ENCODE results near the gene ZNF17.

Gene ZNF17

GRCh38 chr19:57434386-57435061, 23.6 kb downstream of the ZNF17 start:
- no peak for DNase-seq

DNA sequence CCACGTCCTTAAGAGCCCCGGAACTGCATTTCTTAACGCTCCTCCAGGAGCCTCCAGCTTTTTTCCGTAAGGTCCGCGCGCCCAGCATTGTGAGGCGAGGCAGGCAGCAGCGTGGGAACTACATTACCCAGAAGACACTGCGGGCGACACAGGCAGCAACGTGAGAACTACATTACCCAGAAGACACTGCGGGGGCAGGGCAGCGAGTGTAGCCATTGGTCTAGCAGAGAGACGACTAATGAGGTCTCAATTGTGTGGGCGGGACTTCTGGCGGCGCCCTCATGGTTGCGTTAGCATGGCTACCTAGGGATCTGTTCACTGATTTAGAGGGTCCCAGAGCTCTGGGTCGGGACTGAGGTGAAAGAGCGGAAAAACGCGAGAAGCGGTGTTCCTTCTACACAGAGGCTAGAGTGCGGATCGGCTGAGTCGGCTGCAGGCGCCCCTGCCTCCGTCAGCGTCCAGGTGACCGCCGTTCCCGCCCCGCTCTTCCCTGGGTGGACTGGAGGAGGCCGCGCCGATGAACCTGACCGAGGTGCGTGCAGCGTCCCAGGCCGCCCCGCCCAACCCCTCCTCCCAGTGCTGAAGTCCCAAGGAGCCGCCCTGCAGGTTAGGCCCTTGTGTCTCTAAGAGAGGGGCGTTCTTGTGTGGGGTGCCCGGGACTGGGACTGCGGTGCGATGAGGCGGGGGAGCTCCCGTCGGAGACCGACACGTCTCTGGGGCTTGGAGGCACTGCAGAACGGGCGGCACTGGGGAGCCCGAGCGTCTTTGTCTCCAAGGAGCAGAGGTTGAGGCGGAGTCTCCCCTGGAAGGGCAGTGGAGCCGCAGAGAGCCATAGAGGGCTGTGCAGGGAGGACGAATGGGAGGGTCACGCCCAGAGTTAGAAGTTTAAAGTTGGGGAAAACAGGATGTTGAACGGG, 24.4 kb downstream of the ZNF17 start, which contains the start of gene ZNF749:
Gene ZNF749, plus strand, starts transcription at position 264 of the 917 bp plus-strand sequence. Its CDS starts 254 bp downstream, at position 518.
- DNase-seq, result peak; percentile 97 to 98

DNA sequence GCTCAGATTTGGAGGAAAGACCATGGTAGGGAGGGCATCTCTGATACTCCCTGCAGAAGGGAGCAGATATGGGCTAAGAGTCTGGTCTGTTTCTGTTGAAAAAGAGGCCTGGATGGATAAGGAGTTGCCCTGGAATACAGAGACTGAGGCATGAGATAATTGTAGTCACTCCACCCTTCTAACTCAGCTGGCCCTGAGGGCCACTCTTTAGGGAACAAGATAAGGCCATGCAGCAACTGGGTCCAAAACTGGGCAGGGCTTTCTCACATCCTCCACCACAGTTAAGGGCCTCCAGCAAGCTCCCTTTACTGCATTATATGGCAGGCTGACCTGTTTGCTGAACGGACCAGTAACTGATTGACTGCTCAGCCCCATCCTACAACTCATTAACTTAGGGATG, 25.5 kb downstream of the ZNF17 start:
- no peak for DNase-seq

- DNase-seq, result no peak
Measured at GRCh38 chr19:57437931-57438330, 27.0 kb downstream of the ZNF17 start.

DNA sequence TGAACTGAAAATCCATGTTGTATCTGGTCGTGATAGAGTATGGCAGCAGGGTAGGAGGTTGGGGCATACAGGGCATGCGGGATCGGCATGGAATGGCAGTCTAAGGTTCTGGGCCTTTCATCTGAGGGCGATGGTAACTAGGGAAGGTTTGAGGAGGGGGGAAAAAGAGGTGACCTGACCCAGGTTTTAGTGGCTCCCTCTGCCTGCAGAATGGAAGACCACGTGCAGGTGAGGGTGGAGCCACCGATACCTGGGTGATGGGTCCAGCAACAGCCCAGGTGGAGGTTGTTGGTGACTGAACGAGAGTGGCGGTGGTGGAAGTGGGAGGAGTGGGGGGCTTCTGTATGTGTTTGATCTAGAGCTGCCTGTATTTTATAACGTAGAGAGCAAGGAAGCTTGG, 28.0 kb downstream of the ZNF17 start:
- DNase-seq, result no peak

GRCh38 chr19:57441979-57442752, 31.2 kb downstream of the ZNF17 start:
- no peak for DNase-seq

DNA sequence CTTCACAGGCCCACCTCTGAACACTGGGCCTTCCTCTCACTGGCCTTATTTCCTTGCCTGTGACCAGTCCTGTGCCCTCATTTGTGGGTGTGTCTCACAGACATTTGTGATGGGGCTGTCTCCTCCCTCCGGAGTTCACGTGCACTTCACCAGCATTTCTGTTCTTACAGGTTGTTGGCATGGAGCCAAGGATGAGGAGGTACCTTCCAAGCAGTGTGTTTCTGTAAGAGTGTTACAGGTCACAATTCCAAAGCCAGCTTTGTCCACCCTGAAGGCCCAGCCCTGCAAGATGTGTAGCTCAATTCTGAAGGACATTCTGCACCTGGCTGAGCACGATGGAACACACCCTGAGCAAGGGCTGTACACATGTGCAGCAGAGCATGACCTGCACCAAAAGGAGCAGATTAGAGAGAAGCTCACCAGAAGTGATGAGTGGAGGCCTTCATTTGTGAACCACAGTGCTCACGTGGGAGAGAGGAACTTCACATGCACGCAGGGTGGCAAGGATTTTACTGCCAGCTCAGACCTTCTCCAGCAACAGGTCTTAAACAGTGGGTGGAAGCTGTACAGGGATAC, 32.2 kb downstream of the ZNF17 start:
- no peak for DNase-seq

DNA sequence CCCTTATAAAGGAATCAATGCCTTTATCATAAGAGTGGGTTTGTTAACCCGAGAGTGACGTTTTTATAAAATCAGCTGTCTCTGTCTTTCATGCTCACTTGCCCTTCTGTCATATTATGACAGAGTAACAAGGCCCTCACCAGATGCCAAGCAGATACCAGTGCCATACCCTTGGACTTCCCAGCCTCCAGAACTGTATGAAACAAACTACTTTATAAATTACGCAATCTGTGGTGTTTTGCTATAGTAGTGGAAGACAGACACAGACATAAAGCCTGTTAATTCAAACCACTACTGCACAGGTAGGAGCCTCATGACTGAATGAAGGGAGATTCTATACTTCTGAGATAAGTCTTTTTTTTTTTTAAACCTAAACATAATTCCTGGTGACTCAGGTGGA, 41.3 kb downstream of the ZNF17 start:
- DNase-seq, result no peak

- DNase-seq, result peak in 1 of 2 donors; percentile 47
Measured at GRCh38 chr19:57465680-57466381, 54.9 kb downstream of the ZNF17 start.

- DNase-seq, result no peak
Measured at GRCh38 chr19:57466489-57466888, 55.5 kb downstream of the ZNF17 start.
